GM19438 (cell line): ENCODE measurements around the gene CASZ1.

Source experiments
- ATAC-seq: cut with Tn5 transposase; IDR thresholded peaks from one replicate; pipeline ENCODE4 v1.9.1; 2021; ENCODE audit warnings: low read depth; ENCODE audit not compliant: unreplicated experiment

Gene CASZ1

DNA sequence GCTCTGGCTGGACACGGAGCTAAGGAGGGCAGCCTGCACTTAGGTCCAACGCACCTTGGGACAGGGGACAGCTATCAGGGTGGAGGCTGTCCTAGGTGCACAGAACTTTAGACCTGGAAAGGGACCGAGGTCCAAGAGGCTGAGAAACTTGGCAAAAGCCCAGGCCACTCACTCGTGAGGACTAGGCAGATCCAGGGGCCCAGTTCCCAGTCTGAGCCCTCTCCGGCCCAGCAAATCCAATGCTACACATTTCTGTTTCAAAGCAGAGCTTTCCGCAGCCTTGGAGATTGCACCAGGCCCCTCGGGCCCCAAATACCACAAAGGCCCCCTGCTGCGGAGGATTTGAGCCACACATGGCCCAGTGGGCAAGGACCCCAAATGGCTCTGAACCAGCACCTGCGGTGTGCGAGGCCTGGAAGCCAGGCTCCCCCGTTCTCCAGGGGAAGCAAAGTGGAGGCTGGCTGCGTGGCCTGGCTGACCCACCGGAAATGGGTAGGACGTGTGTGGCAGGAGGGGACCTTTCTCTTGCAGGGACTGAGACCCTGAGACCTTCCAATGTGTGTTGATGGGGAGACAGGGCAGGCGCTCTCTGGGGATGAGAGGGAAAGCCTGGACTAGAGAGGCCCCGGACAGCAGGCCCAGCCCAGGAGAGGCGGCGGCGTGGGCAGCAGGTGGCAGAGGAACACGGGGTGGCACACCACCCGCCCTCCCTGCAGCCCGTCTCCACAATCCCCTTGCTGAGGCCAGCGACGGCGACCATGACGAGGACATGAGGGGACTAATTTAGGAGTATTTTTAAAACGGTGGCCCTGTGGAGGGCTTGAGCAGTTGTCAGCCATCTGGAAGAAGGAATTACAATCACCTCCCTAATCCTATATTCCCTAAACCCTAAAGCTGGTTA is 118.7 kb downstream of the CASZ1 start:
- ATAC-seq, result no peak

DNA sequence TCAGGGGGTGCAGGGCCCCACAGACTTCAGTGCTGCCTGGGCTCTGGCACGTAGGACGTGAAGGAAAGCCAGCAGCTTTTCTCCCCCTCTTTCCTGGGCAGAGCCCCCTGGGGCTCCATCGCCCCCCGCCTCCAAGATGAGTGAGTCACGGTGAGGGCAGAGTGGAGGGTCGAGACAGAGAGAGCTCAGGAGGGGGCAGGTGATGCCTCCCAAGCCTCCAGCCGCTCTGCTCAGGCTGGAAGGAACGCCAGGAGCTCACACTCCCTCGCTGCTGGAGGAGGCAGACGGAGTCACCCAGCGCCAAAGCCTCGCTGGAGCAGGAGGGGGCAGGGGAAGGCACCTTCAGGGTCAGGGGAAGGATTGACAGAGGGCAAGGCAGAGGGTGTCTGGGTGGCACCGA is 119.5 kb downstream of the CASZ1 start:
- ATAC-seq, result no peak

DNA sequence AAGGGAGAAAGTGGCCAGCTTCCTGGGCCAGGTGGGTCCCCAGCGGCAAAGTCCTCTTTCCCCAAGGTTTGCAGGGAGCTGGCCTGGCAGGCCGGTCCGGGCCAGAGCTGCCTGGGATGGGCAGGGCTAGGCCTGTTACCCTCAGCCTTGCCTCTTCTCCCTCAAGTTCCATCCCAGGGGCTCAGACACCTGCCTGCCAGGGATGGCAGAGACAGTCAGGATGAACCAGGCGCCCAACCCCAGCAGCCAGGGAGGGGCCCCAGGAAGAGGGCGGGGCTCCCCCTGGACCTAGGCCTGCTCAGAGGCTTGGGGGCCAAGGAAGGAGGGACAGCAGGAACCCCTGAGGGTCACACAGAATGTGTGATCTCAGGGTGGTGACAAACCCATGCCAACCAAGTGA is 120.6 kb downstream of the CASZ1 start:
- ATAC-seq, result no peak

DNA sequence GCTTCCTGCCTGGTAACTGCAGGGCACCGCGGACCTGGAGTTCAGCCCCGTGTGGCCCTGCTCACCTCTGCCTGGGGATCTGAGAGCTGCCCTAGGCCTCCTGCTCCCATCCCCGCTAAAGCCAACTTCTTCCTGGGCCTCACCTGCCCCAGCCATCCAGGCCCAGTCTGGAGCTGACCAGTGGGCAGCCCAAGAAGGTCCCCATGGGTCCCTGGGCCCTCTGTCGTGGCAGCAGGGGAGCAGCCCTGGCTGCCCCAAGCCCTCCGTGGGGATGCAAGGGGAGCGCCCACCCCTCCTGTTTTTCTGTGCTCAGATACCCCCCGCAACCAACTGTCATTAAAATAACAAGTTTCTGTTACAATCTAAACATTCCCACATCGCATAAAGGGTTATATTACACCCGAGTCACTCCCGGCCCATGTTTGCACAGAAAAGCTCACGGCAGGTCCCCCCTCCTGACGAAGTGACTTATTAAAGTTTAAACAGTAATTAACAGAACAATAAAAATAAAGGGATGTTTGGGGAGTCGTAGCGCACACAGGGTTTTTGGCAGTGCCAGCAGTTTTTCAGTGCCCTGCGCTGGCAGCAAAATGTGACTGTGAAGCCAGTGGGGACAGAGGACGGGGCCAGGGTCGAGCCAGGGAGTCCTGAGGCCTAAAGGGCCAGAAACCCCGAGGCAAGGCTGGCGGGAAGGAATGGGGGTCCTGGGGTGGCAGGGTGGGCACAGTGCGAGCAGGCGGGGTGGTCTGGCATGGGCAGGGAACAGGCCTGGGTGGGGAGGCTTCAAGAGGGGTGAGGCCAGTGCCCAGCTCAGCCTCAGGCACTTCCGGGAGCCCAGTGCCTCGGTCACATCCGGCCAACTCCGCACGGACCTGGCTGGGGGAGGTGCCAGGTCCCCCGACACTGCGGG is 121.5 kb downstream of the CASZ1 start:
- no peak for ATAC-seq

DNA sequence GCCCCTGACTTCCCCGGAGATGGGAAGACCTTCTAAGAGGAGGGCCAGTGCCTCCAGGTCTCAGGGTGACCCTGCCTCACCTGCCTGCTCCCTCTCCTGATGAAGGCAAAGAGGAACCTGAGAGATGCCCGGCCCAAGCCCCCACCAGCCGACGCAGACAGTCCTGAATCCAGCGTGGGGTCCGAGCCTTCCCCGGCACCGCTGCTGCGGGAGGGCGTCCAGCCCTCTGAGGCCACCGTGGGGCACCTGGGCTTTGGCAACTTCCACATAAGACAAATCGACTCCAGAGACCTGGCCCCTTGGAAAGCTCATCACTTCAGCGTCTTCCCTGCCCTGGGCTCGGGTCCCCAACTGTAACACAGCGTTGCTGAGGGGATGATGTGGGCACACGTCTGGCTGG is 122.2 kb downstream of the CASZ1 start:
- no peak for ATAC-seq

DNA sequence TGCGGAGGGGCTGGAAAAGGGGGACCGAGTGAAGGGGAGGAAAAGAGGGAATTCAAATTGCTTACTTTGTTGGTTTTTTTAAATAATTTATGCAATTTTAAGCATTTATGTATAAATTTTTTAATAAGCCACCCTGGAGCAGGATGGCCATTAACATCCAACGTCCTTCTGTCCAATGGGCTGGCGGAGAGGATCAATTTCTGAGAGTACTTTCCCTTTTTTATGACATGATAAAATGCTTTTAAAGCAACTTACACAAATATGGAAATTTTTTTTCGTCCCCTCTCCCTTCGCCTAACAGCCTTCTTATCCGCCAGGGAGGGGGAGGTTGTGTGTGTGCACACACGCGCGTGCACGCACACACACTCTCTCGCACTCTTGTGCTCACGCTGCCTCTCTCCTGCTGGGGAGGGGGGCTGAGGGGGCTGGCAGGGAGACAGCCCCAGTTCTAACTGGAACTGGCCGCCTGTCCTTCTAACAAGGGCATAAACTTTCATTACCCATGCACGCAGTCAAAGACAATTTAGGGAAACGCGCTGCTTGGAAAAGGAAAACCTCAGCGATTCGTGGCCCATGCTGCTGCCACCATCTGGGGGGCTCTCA is 123.2 kb downstream of the CASZ1 start:
- no peak for ATAC-seq

DNA sequence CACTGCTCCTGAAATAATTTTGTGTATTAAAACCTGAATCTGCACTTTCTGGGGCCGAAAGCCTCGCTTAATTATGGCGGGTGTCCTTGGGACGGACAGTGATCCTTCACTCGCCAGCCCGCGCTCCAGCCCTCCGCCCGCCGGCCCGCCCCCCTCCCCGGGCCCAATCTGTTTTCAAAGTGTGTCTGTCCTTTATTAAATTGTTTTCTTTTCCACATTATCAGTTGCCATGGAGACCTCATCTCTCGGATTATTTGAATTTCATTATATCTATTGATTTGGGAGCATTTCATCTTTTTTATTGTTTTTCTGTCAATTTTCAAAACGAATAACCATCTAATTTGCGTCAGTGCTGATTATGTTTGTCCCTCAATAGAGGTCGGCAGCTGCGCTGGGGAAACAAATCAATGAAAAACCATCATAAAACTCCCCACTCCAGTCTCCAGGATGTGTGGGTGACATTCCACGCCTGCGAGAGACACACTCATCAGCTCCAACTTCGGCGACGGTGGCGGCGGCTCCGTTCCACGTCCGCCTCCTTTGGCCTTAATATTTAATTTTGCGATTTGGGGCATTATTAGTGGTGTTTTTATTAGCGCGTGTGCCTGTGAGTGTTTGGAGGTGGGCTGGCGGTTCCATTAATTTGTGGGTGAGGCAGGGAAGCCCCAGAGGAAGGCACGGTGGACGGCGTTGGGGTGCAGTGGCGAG is 123.9 kb downstream of the CASZ1 start:
- no peak for ATAC-seq

DNA sequence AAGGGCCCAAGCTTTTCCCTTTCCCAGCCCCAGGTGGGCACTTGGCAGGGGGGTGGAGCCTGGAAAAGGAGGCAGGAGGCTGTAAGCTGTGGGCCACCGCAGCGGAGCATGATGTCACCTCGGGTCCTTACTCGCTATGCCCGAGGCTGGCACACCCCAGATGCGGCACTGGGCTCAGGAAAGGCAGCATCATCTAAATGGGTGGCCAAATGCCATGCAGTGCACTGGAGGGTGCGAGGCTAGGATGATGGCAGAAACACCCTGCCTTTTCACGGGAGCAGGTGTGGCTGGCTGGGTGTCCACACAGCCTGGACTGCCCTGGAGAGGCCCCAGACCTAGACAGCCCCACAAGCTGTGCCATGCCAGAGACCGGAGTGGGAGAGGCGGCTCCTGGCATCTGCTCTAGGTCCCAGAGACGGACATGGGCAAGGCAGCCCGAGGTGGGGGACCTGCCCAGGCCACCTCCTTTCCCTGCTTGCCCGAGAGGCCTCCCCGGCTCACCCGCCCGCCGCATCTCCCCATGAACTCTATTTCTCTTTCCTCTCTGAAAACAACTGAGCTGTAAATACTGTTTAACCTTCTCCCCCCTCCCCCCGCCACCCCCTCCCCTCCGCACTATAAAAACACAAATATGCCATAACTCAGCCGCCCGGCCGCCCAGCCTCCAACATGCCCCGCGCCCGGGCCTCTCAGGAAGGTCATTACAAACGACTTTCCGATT is 124.7 kb downstream of the CASZ1 start:
- ATAC-seq, result no peak

DNA sequence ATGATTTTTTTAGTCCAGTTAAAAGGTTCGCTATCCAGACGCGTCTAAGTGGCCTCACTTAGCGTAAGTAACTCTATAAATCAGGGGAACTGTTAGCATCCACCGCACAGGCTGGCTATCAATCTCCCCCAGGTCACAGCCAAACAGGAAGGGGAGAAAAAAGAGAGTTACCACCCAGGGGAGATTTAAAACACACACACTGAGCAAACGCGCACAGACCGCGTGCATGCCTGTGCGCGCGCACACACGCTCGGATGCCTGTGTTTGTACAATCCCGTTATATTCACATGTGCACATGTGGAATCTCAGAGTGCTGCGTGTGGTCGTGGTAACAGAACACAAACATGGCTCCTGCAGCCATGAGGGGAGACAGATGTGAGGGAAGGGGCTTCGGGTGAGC is 125.4 kb downstream of the CASZ1 start:
- no peak for ATAC-seq

DNA sequence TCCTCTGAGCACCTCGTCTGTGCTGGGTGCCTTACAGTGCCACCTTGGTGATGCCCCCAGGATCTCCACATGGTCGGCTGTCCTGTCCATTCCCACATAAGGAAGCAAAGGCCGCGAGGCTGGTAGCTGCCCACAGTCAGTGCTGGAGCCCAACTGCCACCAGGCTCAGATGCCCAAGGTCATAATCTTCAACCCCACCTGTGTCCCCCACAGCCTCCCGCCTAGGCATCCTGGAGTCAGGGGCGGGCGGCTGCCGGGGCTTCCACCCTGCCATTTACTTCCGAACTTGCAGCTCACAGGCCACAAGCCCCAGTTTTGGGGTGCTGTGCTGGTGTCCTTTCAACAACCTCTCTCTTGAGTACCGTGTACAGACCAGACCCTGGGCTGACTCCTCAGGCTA is 126.3 kb downstream of the CASZ1 start:
- ATAC-seq, result no peak

DNA sequence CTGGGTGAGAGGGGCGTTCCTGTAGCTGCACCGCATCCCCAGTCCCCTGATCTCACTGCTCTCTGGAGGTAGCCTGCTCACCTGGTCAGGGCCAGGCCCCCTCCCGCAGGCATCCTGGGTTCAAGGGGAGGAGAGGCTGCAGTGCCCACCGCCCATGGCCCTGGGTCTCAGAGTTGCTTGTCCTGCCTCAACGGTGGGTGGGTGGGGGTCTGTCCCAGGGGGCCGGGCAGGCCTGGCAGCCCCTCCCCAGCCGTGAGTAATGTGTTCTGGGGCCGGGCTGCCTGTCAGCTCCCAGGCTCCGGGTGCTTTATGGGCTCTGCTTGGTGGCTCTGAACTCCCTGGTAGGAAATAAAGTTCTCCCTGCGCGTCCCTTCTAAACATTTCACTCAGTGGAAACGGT is 126.9 kb downstream of the CASZ1 start:
- ATAC-seq, result no peak

DNA sequence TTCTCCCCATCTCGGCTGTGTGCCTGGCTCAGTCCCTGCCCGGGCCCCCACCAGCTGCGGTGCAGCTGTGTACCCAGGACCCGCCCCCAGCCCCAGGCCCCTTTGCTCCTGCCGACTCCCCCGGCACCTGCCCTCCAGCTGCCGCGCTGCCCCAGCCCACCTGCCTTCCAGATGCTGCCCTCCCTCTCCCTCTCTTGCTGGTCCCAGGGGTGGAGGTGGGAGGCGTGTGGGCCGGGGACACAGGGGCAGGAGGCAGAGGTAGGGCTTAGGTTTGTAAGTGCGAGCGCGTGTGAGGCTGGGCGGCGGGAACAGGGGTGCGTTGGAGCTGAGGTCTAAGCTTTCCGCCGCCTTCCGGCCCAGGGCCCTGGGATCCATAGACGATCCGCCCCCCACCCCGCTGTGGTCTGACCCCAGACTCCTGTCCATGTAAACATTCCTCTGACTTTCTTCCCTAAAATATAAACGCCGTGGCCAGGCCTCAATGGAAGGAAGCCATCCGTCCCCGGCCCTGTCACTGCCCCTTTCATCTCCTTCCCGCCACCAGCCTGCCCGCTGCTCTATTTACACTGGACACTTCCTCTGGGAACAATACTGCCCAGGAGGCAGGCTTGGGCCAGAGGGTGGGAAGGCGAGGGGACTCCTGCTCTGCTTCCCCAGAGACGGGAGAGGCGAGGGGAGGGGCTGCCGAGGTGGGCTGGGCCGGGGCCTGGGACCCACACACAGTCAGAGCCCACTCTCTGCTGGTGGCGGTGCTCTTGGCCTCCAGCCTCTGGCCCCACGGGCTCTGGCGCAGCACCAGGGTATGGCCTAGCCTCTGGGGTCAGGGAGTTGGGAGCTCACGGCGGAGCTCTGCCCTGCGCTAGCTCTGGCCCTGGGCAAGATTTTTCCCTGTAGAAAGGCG is 128.3 kb downstream of the CASZ1 start:
- ATAC-seq, result no peak

DNA sequence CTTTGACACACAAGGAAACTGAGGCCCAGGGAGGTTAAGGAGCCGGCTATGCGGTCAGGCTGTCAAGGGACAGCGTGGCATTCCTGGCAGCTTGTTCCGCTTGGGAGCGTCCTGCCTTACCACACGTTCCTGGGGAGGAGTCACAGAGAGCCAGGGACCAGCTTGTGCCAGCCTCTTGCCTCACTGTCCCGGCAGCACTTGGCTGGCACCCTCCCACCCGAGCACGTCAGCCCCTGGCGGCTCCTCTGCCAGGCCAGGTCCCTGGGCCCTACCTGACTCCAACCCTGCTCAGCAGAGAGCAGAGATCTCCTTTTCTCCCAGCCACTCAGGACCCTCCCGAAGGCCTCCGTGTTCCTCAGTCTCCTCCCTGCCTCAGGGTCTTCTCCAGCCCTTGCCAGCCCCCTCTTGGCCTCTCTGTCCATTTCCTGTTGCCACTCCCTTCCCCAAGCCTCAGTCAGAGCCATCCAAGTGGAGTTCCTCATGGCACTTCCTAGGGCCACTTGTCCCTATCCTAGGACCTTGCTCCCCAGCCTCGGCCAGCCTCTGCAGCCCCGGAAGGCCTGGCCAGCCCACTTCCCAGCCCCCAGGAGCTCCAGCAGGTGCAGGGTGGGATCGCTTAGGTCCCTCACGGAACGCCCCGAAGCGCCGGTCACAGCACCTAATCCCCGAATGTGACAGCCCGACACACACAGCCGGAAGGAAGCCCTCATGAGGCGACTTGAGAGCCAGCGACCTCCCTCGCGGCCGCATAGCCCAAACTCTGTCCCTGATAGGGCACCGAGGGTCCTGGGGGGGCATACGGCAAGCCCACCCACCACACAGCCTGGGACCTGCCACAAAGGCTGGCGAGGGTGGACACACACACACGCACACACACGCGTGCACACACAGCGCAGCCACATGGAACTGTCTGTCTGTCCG is 130.3 kb downstream of the CASZ1 start:
- ATAC-seq, result no peak

DNA sequence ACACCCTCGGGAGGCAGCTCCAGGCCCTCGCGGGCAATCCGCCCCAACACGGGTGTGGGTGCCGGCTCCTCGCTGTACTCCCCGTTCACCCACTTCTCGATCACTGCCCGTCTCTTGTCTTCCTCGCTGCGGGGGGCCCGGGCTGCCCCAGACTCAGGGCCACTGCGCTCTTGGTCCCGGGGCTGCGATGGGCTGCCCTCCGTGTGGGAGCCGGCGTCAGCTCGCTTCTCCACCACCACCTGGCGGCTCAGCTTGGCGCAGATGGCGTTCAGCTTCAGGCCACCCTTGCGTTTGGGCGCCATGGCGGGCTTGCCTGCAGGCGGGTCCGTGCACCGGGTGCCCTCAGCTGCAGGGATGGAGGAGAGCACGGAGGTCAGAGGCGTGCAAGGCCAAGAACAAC is 131.2 kb downstream of the CASZ1 start:
- ATAC-seq, result no peak

DNA sequence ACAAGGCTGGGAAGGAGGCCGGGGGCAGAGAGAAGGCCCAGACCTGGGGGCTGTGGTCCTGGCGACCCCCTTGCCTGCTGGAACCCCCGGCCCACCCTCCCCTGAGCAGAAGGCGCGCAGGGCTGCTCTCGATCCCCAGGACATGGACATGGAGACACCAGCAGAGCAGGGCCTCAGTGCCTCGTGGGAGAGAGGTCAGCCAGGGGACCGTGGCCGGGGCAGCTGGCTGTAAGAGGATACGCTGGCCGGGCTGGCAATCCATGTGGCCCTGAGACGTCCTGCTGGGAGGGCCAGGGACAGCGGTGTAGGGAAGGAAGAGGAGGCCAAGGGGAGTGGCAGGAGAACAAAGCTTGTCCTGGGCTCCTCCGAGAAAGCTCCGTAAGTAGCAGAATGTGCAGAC is 132.2 kb downstream of the CASZ1 start:
- ATAC-seq, result no peak

DNA sequence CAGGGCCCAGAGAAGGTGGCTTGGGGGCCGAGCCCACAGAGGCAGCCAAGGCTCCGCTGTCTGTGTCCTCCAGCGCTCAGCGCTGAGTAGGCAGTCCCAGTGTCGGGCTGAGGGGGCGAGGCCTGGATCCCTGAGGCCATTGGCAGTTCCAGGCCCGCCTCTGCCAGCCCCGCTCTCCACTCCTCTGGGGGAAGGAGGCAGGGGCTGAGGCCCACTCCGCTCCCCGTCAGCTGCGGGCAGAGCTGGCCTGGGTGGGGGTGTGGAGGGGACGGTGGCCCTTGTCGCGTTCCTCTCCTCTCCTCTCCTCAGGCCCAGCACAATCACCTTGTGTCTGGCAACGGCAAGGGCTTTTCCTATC is 132.8 kb downstream of the CASZ1 start:
- no peak for ATAC-seq

DNA sequence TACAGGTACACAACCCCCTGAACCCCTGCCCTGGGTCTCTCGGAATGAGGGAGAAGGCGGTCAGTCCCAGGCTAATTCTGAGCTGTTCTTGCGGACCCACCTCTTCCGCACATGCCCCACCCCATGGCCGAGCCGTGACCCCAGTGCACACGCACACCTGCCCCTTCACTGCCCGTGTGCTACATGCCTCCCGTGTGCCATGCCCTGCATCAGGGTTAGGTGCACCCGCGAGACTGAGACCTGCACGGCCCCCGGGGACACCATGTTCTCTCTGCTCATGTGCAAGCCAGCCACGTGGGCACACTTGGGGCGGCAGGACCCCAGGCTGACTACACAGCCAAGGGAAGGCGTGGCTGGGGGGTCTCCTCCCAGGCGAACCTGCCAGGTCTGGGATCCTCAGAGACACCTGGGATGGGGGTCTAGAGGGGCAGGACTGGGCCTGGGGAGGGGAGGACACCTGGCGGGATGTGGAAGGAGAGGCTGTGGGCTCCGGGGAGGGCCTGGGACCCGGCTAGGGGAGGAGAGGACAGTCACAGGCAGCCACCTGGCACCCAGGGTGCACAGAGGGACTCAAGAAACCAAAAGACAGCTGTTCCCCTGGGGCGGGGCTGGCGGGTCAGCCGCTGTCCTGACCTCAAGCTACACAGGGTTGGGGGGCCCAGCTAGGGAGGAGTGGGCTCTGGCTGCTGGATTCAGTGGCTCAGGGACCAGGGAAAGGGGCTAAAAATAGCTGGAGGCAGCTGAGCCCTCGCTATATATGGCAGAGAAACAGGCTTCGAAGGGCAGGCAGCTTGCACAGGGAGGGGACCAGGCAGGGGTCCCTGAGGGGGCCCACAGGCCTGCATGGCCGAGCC is 133.4 kb downstream of the CASZ1 start:
- no peak for ATAC-seq
